Activated T-cell treated with anti-CD3 and anti-CD28 coated beads, Interleukin-2, amount 50 U/mL, for 48 hours (primary cell): ENCODE measurements around the gene TMEM126A.
"Not testable (repeated sequence)": the region's sequence is repeated elsewhere in the genome, so short reads cannot be mapped to it uniquely, and the experiment has no call there.

Source experiments
- DNase-seq, 2 experiments: peaks; one replicate each; pipeline ENCODE4 v3.0.0-alpha.2; 2020

TMEM126A gene

GRCh38 chr11:85647604-85648299 lies at the start of gene TMEM126A:
Gene TMEM126A, plus strand, starts transcription at chr11:85647967. Its CDS starts 2,289 bp downstream, at chr11:85650256.
- peak; percentile 94 for DNase-seq

GRCh38 chr11:85599083-85599482 lies 48.7 kb upstream of the TMEM126A start:
- DNase-seq = no peak

GRCh38 chr11:85602526-85603213 lies 45.1 kb upstream of the TMEM126A start:
- DNase-seq = no peak

GRCh38 chr11:85603220-85603619 lies 44.5 kb upstream of the TMEM126A start:
- DNase-seq = no peak

GRCh38 chr11:85606237-85606636 lies 41.5 kb upstream of the TMEM126A start:
- not testable (repeated sequence) for DNase-seq

GRCh38 chr11:85608621-85609020 lies 39.1 kb upstream of the TMEM126A start:
- DNase-seq = not testable (repeated sequence)

- DNase-seq = not testable (repeated sequence)
These were observed 38.5 kb upstream of the TMEM126A start for GRCh38 chr11:85609286-85609685.

GRCh38 chr11:85611643-85612042 lies 36.1 kb upstream of the TMEM126A start:
- DNase-seq = not testable (repeated sequence)

GRCh38 chr11:85619499-85619898 lies 28.3 kb upstream of the TMEM126A start:
- peak in 1 of 2 experiments; percentile 21 for DNase-seq

- no peak for DNase-seq
These were observed 27.5 kb upstream of the TMEM126A start for GRCh38 chr11:85620256-85620655.

GRCh38 chr11:85626496-85626895 lies 21.3 kb upstream of the TMEM126A start:
- DNase-seq = no peak

- DNase-seq = peak; percentile 37 to 38
These were observed 20.3 kb upstream of the TMEM126A start, which contains the start of gene DLG2 for GRCh38 chr11:85627332-85627997. Gene DLG2, minus strand, starts transcription at chr11:85627344.

GRCh38 chr11:85627998-85628770 lies 19.6 kb upstream of the TMEM126A start, which contains the start of gene TMEM126B:
Gene TMEM126B, plus strand, starts transcription at chr11:85628593. Its CDS starts 15 bp downstream, at chr11:85628608.
- peak; percentile 97 for DNase-seq

- DNase-seq = no peak
These were observed 18.9 kb upstream of the TMEM126A start for GRCh38 chr11:85628771-85629341.

- DNase-seq = no peak
These were observed 13.0 kb upstream of the TMEM126A start for GRCh38 chr11:85634747-85635146.

GRCh38 chr11:85643191-85643614 lies 4.6 kb upstream of the TMEM126A start:
- no peak for DNase-seq

GRCh38 chr11:85647078-85647477 lies 689 bp upstream of the TMEM126A start:
- DNase-seq = no peak

GRCh38 chr11:85651118-85651517 lies 3.4 kb downstream of the TMEM126A start:
- DNase-seq = no peak

GRCh38 chr11:85652786-85653447 lies 5.2 kb downstream of the TMEM126A start:
- DNase-seq = no peak

- not testable (repeated sequence) for DNase-seq
These were observed 6.6 kb downstream of the TMEM126A start for GRCh38 chr11:85654343-85654742.

GRCh38 chr11:85656777-85657176 lies 9.0 kb downstream of the TMEM126A start:
- DNase-seq = no peak

- no peak for DNase-seq
These were observed 10.4 kb downstream of the TMEM126A start for GRCh38 chr11:85658180-85658579.
